Esophagus squamous epithelium (tissue), 5 donors: ENCODE results near the gene AKR1C3. TPM values are rescaled to one million over a fixed set of nuclear protein-coding genes. Genes with fewer than 3 reads are reported as not detected.
"Not testable (repeated sequence)": the region's sequence is repeated elsewhere in the genome, so short reads cannot be mapped to it uniquely, and the experiment has no call there.

Experiments used
- DNase-seq: peaks from one replicate; lab custom pipeline; 2025; lab: John Stamatoyannopoulos, UW
- H3K27ac ChIP-seq, 4 donors: fragments of 200-600 bp; sonication (generic); one replicate each; pipeline ENCODE4 v1.5.1; 2016 to 2019; ENCODE audit warnings: mild to moderate bottlenecking in 1 of 4
- H3K27me3 ChIP-seq, 4 donors: fragments of 200-600 bp; sonication (generic); 1 replicate in 3 of 4; 2 replicates in 1 of 4; pipeline versions ENCODE4 v1.5.1 to v1.6.0; 2017 to 2021; ENCODE audit warnings: antibody characterized with exemption in 1 of 4
- H3K36me3 ChIP-seq, 3 donors: fragments of 200-600 bp; sonication (generic); one replicate each; pipeline ENCODE4 v1.5.1; 2016 to 2019
- H3K4me1 ChIP-seq, 3 donors: fragments of 200-600 bp; sonication (generic); one replicate each; pipeline ENCODE4 v1.5.1; 2017 to 2019
- H3K4me3 ChIP-seq, 4 donors: fragments of 200-600 bp; sonication (generic); 1 replicate in 3 of 4; 2 replicates in 1 of 4; pipeline ENCODE4 v1.5.1; 2016 to 2019; ENCODE audit warnings: mild to moderate bottlenecking in 2 of 4, moderate library complexity in 1 of 4
- H3K9me3 ChIP-seq, 3 donors: fragments of 200-600 bp; sonication (generic); one replicate each; pipeline ENCODE4 v1.5.1; 2016 to 2019
- CTCF ChIP-seq, 6 experiments: fragments of 450-650 bp in 4 of 6; fragments of 200-600 bp in 2 of 6; sonication (generic) in 2 of 6; IDR thresholded peaks; one replicate each; pipeline ENCODE4 v1.5.1; 2016 to 2019; ENCODE audit warnings: antibody characterized with exemption in 6 of 6, mild to moderate bottlenecking in 4 of 6, moderate library complexity in 4 of 6
- POLR2A ChIP-seq, 4 donors: fragments of 450-650 bp; IDR thresholded peaks; one replicate each; pipeline ENCODE4 v1.6.1; 2017; ENCODE audit warnings: antibody characterized with exemption in 4 of 4, mild to moderate bottlenecking in 4 of 4, moderate library complexity in 3 of 4
- WGBS, 2 donors: methylation state at CpG; one replicate each; pipeline ENCODE4 v1.1.5; 2018; 5-methylcytosine and 5-hydroxymethylcytosine counted together
- intact Hi-C: fragments of 100-400 bp; cut with DNase I; formaldehyde crosslinking; loops from one replicate; pipeline ENCODE4 v1.15.0; 2022
- total RNA-seq, 4 donors: library from RNA; depleted of rRNA; stranded (reverse); fragments of >200 nt; gene quantifications; one replicate each; pipeline ENCODE4 v1.1.0, GENCODE V29; 2016
- donor health status: DM: yes; HTN: yes; CAD: no.

Gene AKR1C3
- total RNA-seq, 4 donors from 2014 or later = 45.6 to 149 (median 91.0) TPM

DNA sequence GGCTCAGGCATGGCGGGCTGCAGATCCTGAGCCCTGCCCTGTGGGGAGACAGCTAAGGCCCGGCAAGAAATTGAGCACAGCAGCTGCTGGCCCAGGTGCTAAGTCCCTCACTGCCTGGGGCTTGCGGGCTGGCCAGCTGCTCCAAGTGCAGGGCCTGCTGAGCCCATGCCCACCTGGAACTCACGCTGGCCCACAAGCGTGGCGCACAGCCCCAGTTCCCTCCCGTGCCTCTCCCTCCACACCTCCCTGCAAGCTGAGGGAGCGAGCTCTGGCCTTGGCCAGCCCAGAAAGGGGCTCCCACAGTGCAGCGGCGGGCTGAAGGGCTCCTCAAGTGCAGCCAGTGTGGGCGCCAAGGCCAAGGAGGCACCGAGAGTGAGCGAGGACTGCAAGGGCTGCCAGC lies 33.4 kb upstream of the AKR1C3 start:
- DNase-seq, H3K36me3 ChIP-seq, H3K27ac ChIP-seq, H3K27me3 ChIP-seq, H3K9me3 ChIP-seq, H3K4me3 ChIP-seq, intact Hi-C loops, H3K4me1 ChIP-seq: not testable (repeated sequence)
- WGBS, 2 donors = 94% methylated on average over 5 of the region's 13 CpGs; no CpG with 5 or more reads in 1 of the 2 donors

GRCh38 chr10:5064656-5065055 lies 29.6 kb upstream of the AKR1C3 start:
- Histone ChIP-seq H3K27me3 (no peaks in the 10 kb centered on the region), H3K4me1 (no peaks in the 10 kb centered on the region), H3K27ac (no peak overlapping the region), H3K36me3 (no peaks in the 10 kb centered on the region), H3K4me3 (no peak overlapping the region), H3K9me3 (no peaks in the 10 kb centered on the region)
- intact Hi-C loops = no loop called here
- no peak for TF ChIP-seq POLR2A (IDR thresholded peaks at IDR 0.05)
- no peak for DNase-seq
- 50 to 72% methylated on average over 1 of the region's 1 CpG for WGBS, 2 donors

GRCh38 chr10:5068274-5068984 lies 25.8 kb upstream of the AKR1C3 start:
- Histone ChIP-seq H3K27ac (no peak overlapping the region), H3K9me3 (no peaks in the 10 kb centered on the region), H3K4me3 (no peak overlapping the region), H3K4me1 (peaks cover 24 to 37% (median 27%) of the 10 kb centered on the region in 3 donors), H3K27me3 (no peaks in the 10 kb centered on the region), H3K36me3 (no peaks in the 10 kb centered on the region)
- TF ChIP-seq POLR2A (IDR thresholded peaks at IDR 0.05) = no peak
- no peak for TF ChIP-seq CTCF (IDR thresholded peaks at IDR 0.05)
- 82 to 100% methylated on average over 1 of the region's 1 CpG for WGBS, 2 donors
- DNase-seq = no peak
- intact Hi-C loops = no loop called here

DNA sequence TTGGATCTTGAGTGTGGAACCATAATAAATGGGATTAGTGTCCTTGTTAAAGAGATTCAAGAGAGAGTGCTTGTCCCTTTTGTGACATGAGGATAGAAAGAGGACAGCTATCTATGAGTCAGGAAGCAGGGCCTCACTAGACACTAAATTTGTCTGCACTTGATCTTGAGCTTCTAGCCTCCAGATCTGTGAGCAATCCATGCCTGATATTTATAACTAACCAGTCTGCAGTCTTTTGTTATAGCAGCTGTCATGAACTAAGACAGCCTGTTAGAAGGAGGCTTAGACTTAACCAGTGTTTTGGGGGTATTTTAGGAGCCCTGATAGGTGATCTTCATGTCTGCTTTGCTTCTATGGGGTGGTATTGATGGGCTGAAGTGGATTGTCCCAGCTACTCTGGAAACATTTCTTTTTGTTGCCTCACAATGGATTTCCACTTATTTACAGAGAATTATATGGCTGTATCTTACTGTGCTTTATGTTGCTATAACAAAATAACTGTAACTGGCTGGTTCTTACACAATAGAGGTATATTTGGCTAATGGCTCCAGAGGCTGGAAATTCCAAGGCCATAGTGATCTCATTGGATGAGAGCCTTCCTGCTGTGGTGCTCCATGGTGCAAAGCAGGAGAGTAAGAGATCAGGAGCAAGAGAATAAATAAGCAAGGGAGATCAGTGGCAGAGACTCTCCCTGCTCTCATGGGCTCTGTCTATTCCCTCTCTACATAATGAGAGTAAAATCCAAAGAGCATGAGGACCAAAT lies 23.4 kb upstream of the AKR1C3 start:
- intact Hi-C loops = no loop called here
- Histone ChIP-seq H3K9me3 (no peaks in the 10 kb centered on the region), H3K27ac (peak overlapping the region; percentile 78 to 93 (median 86)), H3K4me1 (peaks cover 24 to 37% (median 28%) of the 10 kb centered on the region in 3 donors), H3K27me3 (no peaks in the 10 kb centered on the region), H3K4me3 (peak overlapping the region in 1 of 4 donors; percentile 43), H3K36me3 (no peaks in the 10 kb centered on the region)
- TF ChIP-seq CTCF (IDR thresholded peaks at IDR 0.05) (no peak), POLR2A (IDR thresholded peaks at IDR 0.05) (no peak)
- no peak for DNase-seq

DNA sequence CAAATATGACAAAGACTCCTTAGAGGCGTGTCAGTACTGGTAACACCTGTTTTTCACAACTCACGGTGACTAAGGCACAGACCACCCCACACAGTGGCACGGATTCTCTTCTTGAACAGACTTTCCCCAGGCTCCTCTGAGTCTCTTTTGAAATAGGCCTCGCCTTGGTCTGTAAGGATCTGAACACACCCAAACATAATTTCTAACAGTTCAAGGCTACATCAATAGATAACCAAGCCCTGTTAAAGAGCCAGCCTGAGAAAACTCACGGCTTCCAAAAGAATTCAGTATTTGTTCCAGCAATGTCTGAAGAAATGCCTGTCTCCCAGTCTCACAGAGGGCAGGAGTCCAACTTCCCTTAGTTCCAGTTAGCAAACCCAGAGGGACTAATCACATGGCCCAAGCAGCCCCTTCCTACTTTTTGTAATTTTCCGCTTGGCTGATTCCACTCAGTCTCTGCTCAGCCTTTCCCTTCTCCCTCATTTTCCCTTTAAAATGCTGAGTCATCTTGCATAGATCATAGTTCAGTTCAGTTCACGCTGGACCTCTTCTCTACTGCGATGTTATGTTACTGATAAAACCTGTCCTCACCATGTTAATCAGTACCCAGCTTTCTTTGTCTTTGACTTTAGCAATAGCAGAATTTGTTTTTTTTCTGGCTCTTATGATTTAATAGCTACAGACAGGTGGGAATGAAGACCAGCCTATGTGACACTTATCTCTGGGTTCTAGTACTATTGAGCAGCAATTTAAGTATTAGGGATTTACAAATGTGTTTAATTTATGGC lies 22.6 kb upstream of the AKR1C3 start:
- intact Hi-C loops = no loop called here
- TF ChIP-seq CTCF (IDR thresholded peaks at IDR 0.05) = no peak
- TF ChIP-seq POLR2A (IDR thresholded peaks at IDR 0.05) = no peak
- Histone ChIP-seq H3K9me3 (no peaks in the 10 kb centered on the region), H3K27me3 (no peaks in the 10 kb centered on the region), H3K36me3 (no peaks in the 10 kb centered on the region), H3K4me1 (peaks cover 24 to 40% (median 28%) of the 10 kb centered on the region in 3 donors), H3K27ac (peak overlapping the region; percentile 78 to 93 (median 86)), H3K4me3 (peak overlapping the region in 1 of 4 donors; percentile 43)
- no peak for DNase-seq
- 17 to 25% methylated on average over 8 of the region's 8 CpGs for WGBS, 2 donors
